ENCODE data around the gene CYP1A1.

The CYP1A1 gene, protein sequence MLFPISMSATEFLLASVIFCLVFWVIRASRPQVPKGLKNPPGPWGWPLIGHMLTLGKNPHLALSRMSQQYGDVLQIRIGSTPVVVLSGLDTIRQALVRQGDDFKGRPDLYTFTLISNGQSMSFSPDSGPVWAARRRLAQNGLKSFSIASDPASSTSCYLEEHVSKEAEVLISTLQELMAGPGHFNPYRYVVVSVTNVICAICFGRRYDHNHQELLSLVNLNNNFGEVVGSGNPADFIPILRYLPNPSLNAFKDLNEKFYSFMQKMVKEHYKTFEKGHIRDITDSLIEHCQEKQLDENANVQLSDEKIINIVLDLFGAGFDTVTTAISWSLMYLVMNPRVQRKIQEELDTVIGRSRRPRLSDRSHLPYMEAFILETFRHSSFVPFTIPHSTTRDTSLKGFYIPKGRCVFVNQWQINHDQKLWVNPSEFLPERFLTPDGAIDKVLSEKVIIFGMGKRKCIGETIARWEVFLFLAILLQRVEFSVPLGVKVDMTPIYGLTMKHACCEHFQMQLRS

DNA sequence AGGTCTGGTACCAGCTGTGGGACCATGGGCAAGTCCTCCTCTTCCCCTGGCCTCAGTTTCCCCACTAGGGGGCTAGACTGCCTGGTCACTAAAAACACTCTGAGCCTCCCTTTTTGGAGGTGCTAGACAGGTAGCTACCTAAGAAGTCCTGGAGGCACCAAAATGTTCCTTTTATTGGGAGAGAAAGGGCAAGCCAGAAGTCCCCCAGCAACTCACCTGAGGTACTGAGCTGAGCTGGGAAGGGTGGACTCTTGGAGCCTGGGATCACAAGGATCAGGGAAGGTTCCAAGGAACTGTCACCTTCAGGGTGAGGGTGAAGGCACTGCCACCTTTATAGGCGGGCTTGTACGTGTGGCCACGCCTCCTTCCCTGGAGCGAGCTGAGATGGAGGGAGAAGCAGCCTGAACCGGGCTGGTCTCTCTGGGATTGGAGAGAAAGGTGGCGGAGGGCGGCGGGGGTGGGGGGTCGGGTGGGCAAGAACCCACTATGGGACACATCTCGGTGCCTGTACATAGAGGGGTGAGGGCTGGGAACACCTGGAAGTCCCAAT is at the start of gene CYP1A1:
TSS of gene CYP1A1 (minus strand) at position 304 of the 550 bp plus-strand sequence. CDS start 2,431 bp downstream, outside the sequence.
- no peak for DNase-seq (ENCODE audit: low read depth)

DNA sequence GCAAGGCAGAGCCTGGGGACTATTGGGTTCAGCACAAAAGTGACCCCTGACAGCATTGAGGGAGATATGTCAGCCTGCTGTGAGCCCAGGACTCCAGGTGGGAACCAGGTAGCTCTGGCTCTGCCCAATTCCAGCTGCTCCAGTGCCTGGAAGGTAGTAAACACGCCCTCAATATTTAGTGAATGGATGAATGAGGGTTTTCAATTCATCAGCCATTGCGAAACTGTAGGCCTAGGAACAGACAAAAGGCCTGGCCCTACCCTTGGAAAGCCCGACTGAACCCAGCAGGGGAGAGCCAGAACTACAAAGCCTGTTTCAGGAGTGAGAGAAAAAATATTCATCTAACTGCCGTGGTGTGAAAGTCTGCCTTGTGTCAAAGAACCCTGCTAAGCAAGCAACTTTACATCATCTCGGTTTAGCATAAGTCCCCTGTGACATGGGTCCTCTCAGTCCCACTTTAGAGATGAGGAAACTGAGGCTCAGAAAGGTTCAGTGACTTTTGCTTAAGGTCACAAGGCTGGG is 48.5 kb upstream of the CYP1A1 start:
- DNase-seq (ENCODE audit: low read depth) = no peak

DNA sequence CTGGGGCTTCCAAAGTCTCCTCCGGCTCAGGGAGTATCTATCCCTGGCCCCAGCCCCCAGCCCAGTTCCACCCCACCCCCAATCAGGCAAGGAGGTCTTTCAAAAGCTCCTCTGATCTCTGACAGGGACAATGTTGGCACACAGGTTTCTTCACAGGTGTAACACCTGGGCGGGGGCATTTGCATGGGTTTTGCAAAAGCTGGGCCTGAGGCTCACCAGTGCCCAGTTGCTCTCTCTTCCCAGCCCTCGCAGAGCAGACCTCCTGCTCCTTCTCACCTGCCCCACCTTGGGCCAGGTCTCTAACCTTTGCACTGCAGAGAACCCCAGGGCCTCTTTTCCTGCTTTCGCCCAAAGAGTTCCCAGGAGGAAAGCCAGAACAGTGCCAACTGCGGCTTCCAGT is 48.0 kb upstream of the CYP1A1 start:
- no peak for DNase-seq (ENCODE audit: low read depth)

DNA sequence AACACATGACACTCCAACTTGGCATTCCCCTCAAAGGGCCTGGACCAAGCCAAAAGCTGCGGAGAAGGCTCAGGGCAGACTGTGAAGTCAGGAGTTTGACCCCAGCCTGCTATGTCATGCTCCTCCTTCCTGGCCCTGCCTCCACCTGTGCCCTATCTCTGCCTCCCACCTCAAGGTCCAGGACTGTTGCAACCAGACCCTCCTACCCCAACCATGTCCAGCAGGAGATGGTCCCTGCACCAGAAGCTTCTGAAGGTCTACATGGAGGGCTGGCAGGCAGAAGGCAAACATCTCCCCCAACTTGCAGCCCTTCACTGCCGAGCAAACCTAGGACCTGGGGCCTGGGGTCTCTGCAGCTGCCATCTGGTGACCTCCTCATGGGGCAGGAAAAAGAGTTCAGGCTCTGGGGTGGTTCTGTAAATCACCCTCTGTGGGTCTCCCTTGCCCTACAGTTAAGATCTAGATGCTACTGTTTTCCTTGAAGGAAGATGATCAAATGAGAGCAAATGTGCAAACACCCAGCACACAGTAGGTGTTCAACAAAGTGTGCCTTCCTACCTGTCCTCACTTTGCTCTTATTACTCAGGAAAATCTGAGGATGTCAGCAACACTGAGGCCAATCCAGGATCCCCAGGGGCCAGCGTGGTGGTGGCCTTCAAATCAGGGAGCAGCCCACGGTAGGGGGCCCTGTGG is 45.0 kb upstream of the CYP1A1 start:
- DNase-seq (ENCODE audit: low read depth) = no peak

DNA sequence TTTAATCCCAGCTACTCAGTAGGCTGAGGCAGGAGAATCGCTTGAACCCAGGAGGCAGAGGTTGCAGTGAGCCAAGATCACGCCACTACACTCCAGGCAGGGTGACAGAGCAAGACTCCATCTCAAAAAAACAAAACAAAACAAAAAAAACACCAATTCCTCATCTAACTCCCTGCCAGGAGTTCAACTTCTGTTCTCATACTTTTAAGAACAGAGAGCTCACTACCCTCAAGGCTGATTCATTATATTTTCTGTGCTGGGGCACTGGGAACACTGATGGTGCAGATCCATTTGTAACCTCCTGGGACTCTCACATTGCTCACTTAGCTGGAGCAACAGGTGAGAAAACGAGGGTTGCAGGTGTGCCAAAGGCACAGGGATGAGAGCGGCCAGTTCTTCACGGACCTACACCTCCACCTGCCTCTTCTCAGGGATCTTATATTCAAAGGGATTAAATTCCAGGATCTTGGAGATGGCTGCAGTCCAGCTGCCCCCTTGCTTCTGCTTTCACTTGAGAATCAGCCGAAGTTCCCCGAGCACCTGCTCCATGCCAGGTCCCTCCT is 44.2 kb upstream of the CYP1A1 start:
- no peak for DNase-seq (ENCODE audit: low read depth)

DNA sequence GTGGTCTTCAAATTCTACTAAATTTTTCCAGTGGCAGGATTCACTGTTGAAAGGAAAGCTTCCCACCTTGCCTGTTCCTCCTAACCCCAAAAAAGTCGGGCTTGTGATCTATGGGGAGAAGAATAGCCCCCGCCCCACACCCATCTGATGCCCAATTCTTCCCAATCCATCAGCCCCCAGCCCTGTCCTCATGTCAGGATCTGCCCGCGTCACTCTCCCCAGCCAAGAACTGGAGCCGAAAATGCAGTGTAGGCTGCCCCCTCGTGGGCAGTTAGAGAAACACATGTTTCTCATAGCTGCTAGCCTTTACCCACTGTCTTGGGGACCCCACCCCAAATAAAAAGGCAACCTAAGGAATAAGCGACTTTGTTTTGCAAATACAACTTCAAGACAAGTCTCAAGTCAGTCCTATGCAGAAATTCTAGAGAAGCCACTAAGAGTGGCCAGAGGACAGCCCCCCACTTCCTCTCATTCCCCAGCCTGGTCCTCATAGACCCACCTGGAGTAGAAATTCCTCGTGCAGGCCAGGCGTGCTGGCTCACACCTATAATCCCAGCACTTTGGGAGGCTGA is 43.5 kb upstream of the CYP1A1 start:
- no peak for DNase-seq (ENCODE audit: low read depth)

DNA sequence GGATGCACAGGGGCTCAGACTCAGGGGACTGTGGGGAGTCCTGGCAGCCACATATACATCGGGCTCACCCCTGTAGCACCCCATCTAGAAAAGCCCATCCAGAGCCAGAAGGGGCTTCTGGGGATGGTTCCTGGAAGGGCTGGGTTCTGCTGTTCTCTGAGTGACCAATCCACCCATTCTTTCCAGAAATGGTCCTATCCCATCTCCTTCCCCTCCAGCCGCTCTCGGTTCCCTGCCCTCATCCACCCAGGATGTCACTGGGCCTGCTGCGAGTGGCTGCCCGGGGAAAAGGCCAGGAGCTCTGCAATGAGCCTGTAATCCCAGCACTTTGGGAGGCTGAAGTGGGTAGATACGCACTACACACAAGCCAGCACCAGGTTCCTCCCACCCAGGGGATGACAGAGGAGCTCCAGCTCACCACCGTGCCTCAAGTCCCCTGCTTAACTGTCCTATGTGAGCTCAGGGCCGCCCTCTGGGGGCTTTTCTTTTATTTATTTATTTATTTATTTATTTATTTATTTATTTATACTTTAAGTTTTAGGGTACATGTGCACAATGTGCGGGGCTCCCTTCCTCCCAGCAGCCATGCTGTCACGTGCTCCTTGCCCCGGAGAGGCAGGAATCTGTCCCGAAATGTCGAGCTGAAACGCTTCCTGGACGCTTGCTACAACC is 42.9 kb upstream of the CYP1A1 start:
- no peak for DNase-seq (ENCODE audit: low read depth)

DNA sequence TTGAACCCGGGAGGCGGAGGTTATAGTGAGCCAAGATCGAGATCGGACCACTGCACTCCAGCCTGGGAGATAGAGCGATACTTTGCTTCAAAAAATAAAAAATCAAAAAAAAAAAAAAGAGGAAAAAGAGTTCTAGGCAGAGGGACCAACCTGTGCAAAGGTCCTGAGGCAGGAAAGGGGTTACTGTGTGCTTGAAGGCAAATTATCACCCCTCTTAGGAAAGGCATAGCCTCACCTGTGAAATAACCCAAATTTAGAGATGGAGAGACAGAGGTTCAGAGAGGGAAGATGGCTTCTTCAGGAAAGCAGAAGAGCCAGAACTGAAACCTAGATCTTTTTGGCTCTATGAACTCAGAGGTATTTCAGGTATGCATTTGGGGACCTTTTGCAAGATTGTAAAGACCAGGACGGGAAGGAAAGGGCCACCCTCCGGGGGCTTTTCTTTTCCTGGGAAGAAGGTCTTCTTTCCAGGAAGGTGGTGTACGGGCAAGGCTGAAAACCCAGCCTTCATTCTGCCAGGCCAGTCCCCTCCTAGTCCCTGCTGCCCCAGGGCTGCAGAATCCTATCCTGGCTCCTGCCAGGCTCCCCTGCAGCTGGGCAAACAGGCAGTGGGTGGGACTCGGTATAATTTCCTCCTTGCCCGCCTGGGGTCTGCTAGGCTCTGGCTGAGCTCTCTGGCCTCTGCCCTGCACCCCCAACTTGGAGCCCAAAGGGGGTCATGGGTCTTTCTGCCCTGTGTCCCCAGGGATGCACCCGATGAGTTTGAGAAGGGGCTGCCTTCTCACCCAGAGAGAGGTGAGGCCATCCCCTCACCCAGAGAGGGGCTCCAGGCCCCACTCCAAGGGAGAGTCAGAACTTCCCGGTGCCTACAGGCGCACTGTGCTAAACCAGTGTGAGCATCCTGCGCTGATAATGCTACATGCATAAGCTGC is 42.1 kb upstream of the CYP1A1 start:
- no peak for DNase-seq (ENCODE audit: low read depth)

DNA sequence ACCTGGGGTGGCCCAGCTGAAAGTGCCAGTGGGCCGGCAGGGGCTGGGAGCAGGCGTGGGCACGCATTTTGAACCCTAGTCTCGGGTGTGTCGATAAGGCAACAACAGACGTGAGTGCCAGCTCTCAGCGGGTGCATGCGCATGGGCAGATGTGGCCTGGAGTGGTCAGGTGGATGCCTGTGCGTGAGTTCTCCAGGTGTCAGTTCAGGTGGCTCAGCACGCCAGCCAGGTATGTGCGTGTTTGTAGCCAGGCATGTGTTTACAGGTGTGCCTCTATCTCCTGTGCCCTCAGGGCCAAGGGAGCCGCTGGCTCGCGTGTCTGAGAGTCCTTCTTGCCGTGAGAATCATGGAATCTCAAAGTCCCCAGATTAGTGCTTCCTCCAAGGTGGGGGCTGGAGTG is 38.1 kb upstream of the CYP1A1 start:
- DNase-seq (ENCODE audit: low read depth) = no peak

DNA sequence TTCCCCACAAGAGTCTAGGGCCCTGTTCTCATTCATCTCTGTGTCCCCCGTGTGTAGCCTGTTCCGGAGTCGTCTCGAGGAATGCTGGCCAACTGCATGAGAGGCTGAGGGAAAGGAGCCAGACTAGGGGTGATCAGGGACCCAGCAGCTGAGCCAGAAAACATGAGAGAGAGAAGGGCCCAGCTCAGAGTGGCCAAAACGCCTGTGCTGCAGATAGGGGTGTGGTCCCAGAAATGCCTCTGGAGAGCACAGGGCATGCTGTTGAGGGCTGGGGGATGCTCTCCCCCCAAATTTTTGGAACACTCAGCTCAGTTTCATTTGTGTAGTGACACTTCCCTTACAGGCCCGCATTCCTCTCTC is 37.4 kb upstream of the CYP1A1 start:
- no peak for DNase-seq (ENCODE audit: low read depth)

DNA sequence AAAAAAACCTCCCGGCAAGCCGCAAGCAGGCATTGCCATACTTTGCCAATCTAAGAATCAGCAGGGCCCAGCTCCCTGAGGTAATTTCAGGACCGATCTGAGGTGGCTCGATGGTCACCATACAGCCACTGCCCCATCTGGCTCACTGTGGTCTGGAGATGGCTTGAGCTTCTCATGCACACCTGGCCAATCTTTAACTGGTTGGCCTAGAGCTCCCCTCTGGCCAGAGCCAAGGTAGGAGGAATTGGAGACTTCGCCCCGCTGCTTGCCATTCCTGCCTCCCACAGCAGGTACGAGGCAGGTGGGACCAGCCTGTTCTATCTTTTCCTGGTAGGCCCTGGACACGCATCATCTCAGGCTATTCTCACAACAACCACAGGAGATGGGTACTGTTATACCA is 33.4 kb upstream of the CYP1A1 start:
- DNase-seq (ENCODE audit: low read depth) = no peak

DNA sequence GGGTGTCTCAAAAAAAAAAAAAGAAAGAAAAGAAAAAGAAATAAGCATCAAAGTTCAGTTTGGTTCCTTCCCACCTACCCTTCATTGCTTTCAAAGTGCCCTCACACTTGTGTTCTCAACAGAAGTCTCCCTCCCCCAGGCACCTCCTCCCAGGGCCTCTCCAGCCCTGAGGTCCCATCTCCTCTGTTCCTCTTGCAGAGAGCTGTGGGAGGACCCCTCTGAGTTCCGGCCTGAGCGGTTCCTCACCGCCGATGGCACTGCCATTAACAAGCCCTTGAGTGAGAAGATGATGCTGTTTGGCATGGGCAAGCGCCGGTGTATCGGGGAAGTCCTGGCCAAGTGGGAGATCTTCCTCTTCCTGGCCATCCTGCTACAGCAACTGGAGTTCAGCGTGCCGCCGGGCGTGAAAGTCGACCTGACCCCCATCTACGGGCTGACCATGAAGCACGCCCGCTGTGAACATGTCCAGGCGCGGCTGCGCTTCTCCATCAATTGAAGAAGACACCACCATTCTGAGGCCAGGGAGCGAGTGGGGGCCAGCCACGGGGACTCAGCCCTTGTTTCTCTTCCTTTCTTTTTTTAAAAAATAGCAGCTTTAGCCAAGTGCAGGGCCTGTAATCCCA is 29.4 kb upstream of the CYP1A1 start:
- DNase-seq (ENCODE audit: low read depth) = no peak

DNA sequence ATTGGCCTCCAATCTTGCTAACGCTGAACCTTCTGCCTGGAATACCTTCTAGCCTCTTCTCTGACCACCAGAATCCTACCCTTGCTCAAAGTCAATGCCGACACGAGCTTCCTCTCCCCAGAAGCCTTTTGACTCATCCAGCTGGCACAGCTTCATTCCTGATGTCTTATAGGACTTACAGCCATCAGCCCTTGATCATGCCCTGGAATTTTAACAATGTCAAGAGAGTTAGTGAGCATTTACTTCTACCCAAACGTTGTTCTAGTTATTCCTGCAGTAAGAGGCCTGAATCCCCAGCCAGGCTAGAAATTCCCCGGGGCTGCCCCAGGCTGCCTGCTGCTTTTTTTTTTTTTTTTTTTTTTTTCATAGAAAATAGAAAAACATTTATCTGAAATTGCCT is 27.2 kb upstream of the CYP1A1 start:
- DNase-seq (ENCODE audit: low read depth) = no peak

DNA sequence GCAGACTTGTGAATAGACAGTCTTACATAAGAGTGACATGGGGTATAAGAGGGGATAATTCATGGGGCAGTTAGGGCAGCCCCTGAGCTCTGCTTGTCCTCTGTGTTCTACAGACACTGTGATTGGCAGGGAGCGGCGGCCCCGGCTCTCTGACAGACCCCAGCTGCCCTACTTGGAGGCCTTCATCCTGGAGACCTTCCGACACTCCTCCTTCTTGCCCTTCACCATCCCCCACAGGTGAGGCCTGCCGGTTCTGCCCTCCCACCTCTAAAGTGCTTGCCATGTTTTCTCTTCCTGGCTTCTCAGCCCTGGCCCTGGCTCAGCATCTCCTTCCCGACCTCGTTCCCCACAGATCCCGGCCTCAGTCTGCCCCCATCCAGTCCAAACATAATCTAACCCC is 26.7 kb upstream of the CYP1A1 start:
- no peak for DNase-seq (ENCODE audit: low read depth)

DNA sequence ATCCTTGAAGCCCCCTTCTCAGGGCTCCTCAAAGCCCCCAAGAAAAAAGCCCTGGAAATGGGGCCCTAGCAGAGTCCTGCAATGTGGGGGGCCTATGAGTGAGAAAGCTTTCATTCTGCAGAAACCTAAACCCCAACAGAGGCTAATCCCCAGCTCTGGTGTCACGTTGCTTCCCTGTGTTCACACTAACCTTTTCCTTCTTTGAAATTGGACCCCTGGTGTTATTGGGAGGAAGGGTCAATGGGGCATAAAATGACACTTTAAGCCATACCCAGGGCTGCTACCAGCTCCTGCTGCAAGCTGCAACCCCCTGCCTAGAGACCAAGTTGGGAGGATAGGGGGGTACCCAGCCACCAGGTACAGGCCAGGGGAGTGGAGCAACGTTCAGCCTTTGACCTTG is 25.4 kb upstream of the CYP1A1 start:
- DNase-seq (ENCODE audit: low read depth) = no peak

DNA sequence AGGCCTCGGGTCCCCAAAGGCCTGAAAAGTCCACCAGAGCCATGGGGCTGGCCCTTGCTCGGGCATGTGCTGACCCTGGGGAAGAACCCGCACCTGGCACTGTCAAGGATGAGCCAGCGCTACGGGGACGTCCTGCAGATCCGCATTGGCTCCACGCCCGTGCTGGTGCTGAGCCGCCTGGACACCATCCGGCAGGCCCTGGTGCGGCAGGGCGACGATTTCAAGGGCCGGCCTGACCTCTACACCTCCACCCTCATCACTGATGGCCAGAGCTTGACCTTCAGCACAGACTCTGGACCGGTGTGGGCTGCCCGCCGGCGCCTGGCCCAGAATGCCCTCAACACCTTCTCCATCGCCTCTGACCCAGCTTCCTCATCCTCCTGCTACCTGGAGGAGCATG is 24.5 kb upstream of the CYP1A1 start:
- DNase-seq (ENCODE audit: low read depth) = no peak

DNA sequence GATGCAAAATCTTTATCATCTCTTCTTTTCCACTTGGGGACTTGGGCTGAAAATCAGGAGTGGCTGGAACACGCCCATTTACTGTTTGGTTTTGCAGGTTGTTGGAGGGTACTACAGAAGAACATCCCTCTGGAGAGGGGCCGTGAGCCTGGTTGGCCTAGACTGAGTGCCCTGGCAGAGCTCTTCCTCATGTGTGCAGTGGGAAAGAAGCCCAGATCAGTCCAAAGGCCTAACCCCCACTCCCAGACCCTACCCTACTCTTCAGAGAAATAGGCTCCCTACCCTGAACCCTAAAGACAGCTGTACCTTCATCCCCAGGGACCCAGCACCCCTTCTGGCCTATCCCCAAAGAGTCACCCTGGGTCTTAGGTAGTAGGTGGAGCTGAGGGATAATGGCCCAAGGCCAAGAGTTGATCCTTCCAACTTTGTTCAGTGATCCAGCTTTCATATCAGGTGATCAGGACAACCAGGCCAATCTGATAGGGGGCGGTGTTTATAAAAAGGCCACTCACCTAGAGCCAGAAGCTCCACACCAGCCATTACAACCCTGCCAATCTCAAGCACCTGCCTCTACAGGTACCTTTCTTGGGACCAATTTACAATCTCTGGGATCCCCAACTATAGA is 23.1 kb upstream of the CYP1A1 start, which contains the start of gene CYP1A2:
TSS of gene CYP1A2 (plus strand) at position 524 of the 625 bp plus-strand sequence. CDS start 894 bp downstream, outside the sequence.
- DNase-seq (ENCODE audit: low read depth) = no peak

DNA sequence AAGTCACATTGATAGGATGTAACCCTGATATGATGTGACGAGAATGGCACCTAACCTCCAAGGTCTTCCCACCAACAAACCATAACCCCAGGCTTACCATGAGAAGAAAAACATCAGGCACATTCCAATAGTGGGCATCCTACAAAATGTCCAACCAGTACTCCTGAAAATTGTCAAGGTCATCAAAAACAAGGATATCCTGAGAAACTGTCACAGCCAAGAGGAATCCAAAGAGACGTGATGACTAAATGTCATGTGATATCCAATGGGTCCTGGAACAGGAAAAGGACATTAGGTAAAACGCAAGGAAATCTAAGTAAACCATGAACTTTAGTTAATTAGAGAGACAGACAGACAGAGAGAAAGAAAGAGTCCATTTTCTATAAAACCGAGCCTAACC is 21.1 kb upstream of the CYP1A1 start:
- no peak for DNase-seq (ENCODE audit: low read depth)

DNA sequence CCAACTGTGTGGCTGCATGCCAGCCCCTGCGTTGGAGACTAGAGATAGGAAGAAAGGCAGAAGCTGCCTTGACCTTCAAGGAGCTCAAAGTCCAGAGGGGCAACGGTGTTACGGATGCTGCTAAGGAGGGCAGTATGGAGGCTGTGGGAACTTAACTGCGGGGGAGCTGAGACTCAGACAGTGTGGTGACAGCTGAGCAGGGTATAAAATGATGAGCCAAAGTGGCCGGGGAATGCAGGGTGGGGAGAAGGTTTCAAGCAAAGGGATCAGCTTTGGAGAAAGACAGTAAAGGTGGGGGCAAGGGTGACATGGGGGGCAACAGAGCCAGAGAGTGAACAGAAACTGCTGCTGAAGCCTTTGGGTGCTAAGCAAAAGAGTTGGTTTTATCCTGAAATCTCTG is 17.1 kb upstream of the CYP1A1 start:
- no peak for DNase-seq (ENCODE audit: low read depth)

Measured in stimulated activated CD8-positive, alpha-beta memory T cell treated with anti-CD3 and anti-CD28 coated beads, Interleukin-15, amount 100 ng/mL, for 24 hours (primary cell).